Measurements from ENCODE around the gene CDK11B.

DNA sequence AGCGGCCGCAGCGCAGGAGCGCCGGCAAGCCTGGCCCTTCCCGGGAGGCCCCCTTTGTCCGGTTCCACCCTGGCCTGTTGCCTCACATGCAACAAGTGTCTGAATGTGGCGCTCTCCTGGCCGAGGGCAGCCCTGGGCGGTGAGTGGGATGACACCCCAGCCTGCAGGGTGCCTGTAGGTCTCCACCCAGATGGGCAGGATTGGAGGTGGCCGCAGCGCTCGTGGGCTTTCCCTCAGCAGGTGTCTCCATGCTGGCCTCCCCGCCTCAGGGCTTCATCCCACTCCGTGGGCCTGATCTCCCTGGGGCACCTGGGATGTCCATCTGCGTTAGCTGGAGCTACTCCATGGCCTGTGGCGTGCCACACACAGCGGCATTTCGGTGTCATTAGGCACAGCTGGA lies 42.0 kb downstream of the CDK11B start:
- TF ChIP-seq, protein P1, sequence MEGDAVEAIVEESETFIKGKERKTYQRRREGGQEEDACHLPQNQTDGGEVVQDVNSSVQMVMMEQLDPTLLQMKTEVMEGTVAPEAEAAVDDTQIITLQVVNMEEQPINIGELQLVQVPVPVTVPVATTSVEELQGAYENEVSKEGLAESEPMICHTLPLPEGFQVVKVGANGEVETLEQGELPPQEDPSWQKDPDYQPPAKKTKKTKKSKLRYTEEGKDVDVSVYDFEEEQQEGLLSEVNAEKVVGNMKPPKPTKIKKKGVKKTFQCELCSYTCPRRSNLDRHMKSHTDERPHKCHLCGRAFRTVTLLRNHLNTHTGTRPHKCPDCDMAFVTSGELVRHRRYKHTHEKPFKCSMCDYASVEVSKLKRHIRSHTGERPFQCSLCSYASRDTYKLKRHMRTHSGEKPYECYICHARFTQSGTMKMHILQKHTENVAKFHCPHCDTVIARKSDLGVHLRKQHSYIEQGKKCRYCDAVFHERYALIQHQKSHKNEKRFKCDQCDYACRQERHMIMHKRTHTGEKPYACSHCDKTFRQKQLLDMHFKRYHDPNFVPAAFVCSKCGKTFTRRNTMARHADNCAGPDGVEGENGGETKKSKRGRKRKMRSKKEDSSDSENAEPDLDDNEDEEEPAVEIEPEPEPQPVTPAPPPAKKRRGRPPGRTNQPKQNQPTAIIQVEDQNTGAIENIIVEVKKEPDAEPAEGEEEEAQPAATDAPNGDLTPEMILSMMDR (IDR thresholded peaks at IDR 0.05; ENCODE audit: low read depth, low read length, poor library complexity, severe bottlenecking): no peak
- TF ChIP-seq EZH2phosphoT487 (IDR thresholded peaks at IDR 0.05; ENCODE audit: borderline replicate concordance, low read length): no peak

All from DOHH2 (cell line).